Endodermal cell (in vitro differentiated cells): ENCODE data around the gene CLEC18B. TPM values are rescaled to one million over a fixed set of nuclear protein-coding genes. Genes with fewer than 3 reads are reported as not detected.

Source experiments
- DNase-seq: peaks from one replicate; pipeline ENCODE4 v3.0.0-alpha.2; 2017
- H3K27ac ChIP-seq: 2 replicates; pipeline ENCODE4 v1.5.1; 2013; ENCODE audit warnings: mild to moderate bottlenecking, low read depth, low read length, moderate library complexity
- H3K27me3 ChIP-seq: 2 replicates; pipeline ENCODE4 v1.6.1; 2013; ENCODE audit warnings: mild to moderate bottlenecking, low read length, moderate library complexity; ENCODE audit not compliant: insufficient read depth, control insufficient read depth, poor library complexity, severe bottlenecking
- H3K36me3 ChIP-seq: 2 replicates; pipeline ENCODE4 v1.7.0; 2013; ENCODE audit warnings: mild to moderate bottlenecking, low read length, moderate library complexity; ENCODE audit not compliant: control insufficient read depth, insufficient read depth
- H3K4me1 ChIP-seq: one replicate; pipeline ENCODE4 v1.7.0; 2013; ENCODE audit warnings: low read length; ENCODE audit not compliant: control insufficient read depth, insufficient read depth
- H3K4me3 ChIP-seq: 2 replicates; pipeline ENCODE4 v1.5.1; 2013; ENCODE audit warnings: mild to moderate bottlenecking, low read length, moderate library complexity
- H3K9ac ChIP-seq: 2 replicates; pipeline ENCODE4 v1.6.1; 2013; ENCODE audit warnings: mild to moderate bottlenecking, low read length, moderate library complexity; ENCODE audit not compliant: poor library complexity, severe bottlenecking; ENCODE audit errors: extremely low read depth
- H3K9me3 ChIP-seq: 2 replicates; pipeline ENCODE4 v1.6.1; 2013; ENCODE audit warnings: mild to moderate bottlenecking, low read length, moderate library complexity; ENCODE audit not compliant: control insufficient read depth
- H3K27ac Mint-ChIP-seq: 2 replicates; pipeline ENCODE4 v1.8.0; 2020; ENCODE audit warnings: mixed read lengths
- H3K27me3 Mint-ChIP-seq: 2 replicates; pipeline ENCODE4 v1.8.0; 2021; ENCODE audit warnings: mild to moderate bottlenecking, mixed read lengths; ENCODE audit not compliant: insufficient read depth
- H3K36me3 Mint-ChIP-seq: 2 replicates; pipeline ENCODE4 v1.8.0; 2020; ENCODE audit warnings: low read depth, mixed read lengths
- H3K4me1 Mint-ChIP-seq: 2 replicates; pipeline ENCODE4 v1.8.0; 2020; ENCODE audit warnings: mixed read lengths
- H3K4me3 Mint-ChIP-seq: 2 replicates; pipeline ENCODE4 v1.8.0; 2020; ENCODE audit warnings: mild to moderate bottlenecking, moderate library complexity, mixed read lengths
- H3K9me3 Mint-ChIP-seq: 2 replicates; pipeline ENCODE4 v1.8.0; 2020; ENCODE audit warnings: mild to moderate bottlenecking, mixed read lengths
- CTCF ChIP-seq: fragments of 200-600 bp; sonication (generic); conservative IDR thresholded peaks from 2 replicates; pipeline ENCODE4 v1.5.0; 2021; ENCODE audit warnings: antibody characterized with exemption, mild to moderate bottlenecking
- WGBS, 2 experiments: methylation state at CpG; one replicate each; pipeline versions ENCODE4 v1.1.5 to v1.1.7; 2013; ENCODE audit warnings: missing lambda C conversion rate in 2 of 2, mixed read lengths in 1 of 2; ENCODE audit not compliant: insufficient coverage in 1 of 2, insufficient read length in 1 of 2; 5-methylcytosine and 5-hydroxymethylcytosine counted together
- total RNA-seq, 2 donors: library from RNA; stranded (reverse); fragmentation: NEBNext Ultra II Directional in 1 of 2; extraction: Animal tissue kit (Norgen Biotek cat#: 25700) in 1 of 2; gene quantifications; 2 replicates in 1 of 2; 3 replicates in 1 of 2; pipeline ENCODE4 v1.2.1, GENCODE V29; 2021

CLEC18B gene
- total RNA-seq, 2 donors from 2014 or later: not detected

- 85 to 96% methylated on average over 4 to 5 of the region's 5 CpGs for WGBS, 2 experiments
- no peaks in the 10 kb centered on the region for H3K9me3 ChIP-seq
- H3K9me3 Mint-ChIP-seq: no peaks in the 10 kb centered on the region
- H3K27ac Mint-ChIP-seq: no peak overlapping the region
- no peak overlapping the region for H3K4me3 ChIP-seq
- H3K27me3 ChIP-seq: no peaks in the 10 kb centered on the region
- no peaks in the 10 kb centered on the region for H3K4me1 Mint-ChIP-seq
- H3K27ac ChIP-seq: no peak overlapping the region
- no peak for TF ChIP-seq CTCF
- H3K9ac ChIP-seq: no peak overlapping the region
- peaks cover 72% of the 10 kb centered on the region for H3K36me3 Mint-ChIP-seq
- DNase-seq: no peak
- no peak overlapping the region for H3K4me3 Mint-ChIP-seq
- no peaks in the 10 kb centered on the region for H3K27me3 Mint-ChIP-seq
- no peaks in the 10 kb centered on the region for H3K4me1 ChIP-seq
- peaks cover 86% of the 10 kb centered on the region for H3K36me3 ChIP-seq
Measured at GRCh38 chr16:74466872-74467271, 45.6 kb upstream of the CLEC18B start.

- Mint-ChIP-seq H3K4me3 (no peak overlapping the region), H3K27ac (no peak overlapping the region), H3K4me1 (no peaks in the 10 kb centered on the region), H3K9me3 (no peaks in the 10 kb centered on the region), H3K27me3 (no peaks in the 10 kb centered on the region), H3K36me3 (peaks cover 71% of the 10 kb centered on the region)
- no peak for DNase-seq
- Histone ChIP-seq H3K9ac (no peak overlapping the region), H3K27ac (no peak overlapping the region), H3K4me1 (no peaks in the 10 kb centered on the region), H3K4me3 (no peak overlapping the region), H3K9me3 (no peaks in the 10 kb centered on the region), H3K36me3 (peaks cover 82% of the 10 kb centered on the region), H3K27me3 (no peaks in the 10 kb centered on the region)
- no peak for TF ChIP-seq CTCF
- 85 to 95% methylated on average over 2 to 3 of the region's 6 CpGs for WGBS, 2 experiments
Measured at GRCh38 chr16:74465851-74466685, 44.8 kb upstream of the CLEC18B start.

GRCh38 chr16:74465281-74465680 lies 44.0 kb upstream of the CLEC18B start:
- TF ChIP-seq CTCF: no peak
- Histone ChIP-seq H3K9me3 (no peaks in the 10 kb centered on the region), H3K4me3 (no peak overlapping the region), H3K4me1 (no peaks in the 10 kb centered on the region), H3K9ac (no peak overlapping the region), H3K27ac (no peak overlapping the region), H3K27me3 (no peaks in the 10 kb centered on the region), H3K36me3 (peaks cover 84% of the 10 kb centered on the region)
- Mint-ChIP-seq H3K4me3 (no peak overlapping the region), H3K9me3 (no peaks in the 10 kb centered on the region), H3K4me1 (no peaks in the 10 kb centered on the region), H3K36me3 (peaks cover 76% of the 10 kb centered on the region), H3K27me3 (no peaks in the 10 kb centered on the region), H3K27ac (no peak overlapping the region)
- 91 to 96% methylated on average over 4 to 7 of the region's 7 CpGs for WGBS, 2 experiments
- DNase-seq: no peak
